Mammary epithelial cell (primary cell): ENCODE measurements around the gene PNMA1.

ENCODE experiments used
- CTCF ChIP-seq, 2 donors: IDR thresholded peaks in 1 of 2; conservative IDR thresholded peaks in 1 of 2; 2 replicates each; pipeline ENCODE4 v1.5.1; 2011 to 2012; ENCODE audit warnings: inconsistent platforms in 2 of 2, low read length in 2 of 2, mild to moderate bottlenecking in 2 of 2, control low read depth in 1 of 2, low read depth in 1 of 2; ENCODE audit not compliant: insufficient read depth in 1 of 2; ENCODE audit errors: extremely low read depth in 1 of 2
- EZH2 ChIP-seq: IDR thresholded peaks from 2 replicates; pipeline ENCODE4 v1.6.1; 2012; ENCODE audit warnings: low read length, inconsistent platforms, borderline replicate concordance

- TF ChIP-seq EZH2 (no peak), CTCF (conservative IDR thresholded peaks at IDR 0.05 in 1 of 2, IDR thresholded peaks at IDR 0.05 in 1 of 2; ENCODE audit: extremely low read depth in 1 of 2, insufficient read depth in 1 of 2, low read depth in 1 of 2, low read length in 2 of 2) (no peak)
Observed at GRCh38 chr14:73718418-73719251, 4.5 kb upstream of the PNMA1 start.
